Measurements from ENCODE around the gene BANF1.

GRCh38 chr11:66017321-66017720 lies 15.0 kb downstream of the BANF1 start:
- TF ChIP-seq CTCF (IDR thresholded peaks at IDR 0.05) (no peak), POLR2A (IDR thresholded peaks at IDR 0.05) (no peak)
